Lung (tissue), 12 donors: Measurements from ENCODE around the gene SLTM. TPM values are rescaled to one million over a fixed set of nuclear protein-coding genes. Genes with fewer than 3 reads are reported as not detected.

Experiments
- ATAC-seq: fragments of 200-7000 bp; cut with Tn5 transposase; one replicate; pipeline ENCODE4 v1.9.1; 2020; ENCODE audit warnings: moderate number of reproducible peaks; ENCODE audit not compliant: insufficient read depth, low FRiP score
- DNase-seq, 3 donors: peaks; one replicate each; pipeline ENCODE4 v3.0.0-alpha.2; 2013 to 2017
- H3K27ac ChIP-seq, 2 donors: one replicate each; pipeline ENCODE4 v1.5.1; 2013; ENCODE audit warnings: mild to moderate bottlenecking in 2 of 2, moderate library complexity in 2 of 2, control low read depth in 1 of 2, inconsistent platforms in 1 of 2, low read depth in 1 of 2, low read length in 1 of 2
- H3K27me3 ChIP-seq, 3 donors: one replicate each; pipeline ENCODE4 v1.5.1; 2013; ENCODE audit warnings: low read length in 2 of 3; ENCODE audit not compliant: control insufficient read depth in 3 of 3, insufficient read depth in 3 of 3
- H3K36me3 ChIP-seq, 4 donors: one replicate each; pipeline ENCODE4 v1.5.1; 2013; ENCODE audit warnings: low read length in 4 of 4, mild to moderate bottlenecking in 1 of 4, moderate library complexity in 1 of 4; ENCODE audit not compliant: control insufficient read depth in 4 of 4, insufficient read depth in 4 of 4
- H3K4me1 ChIP-seq, 5 donors: one replicate each; pipeline ENCODE4 v1.5.1; 2013; ENCODE audit warnings: low read length in 5 of 5, mild to moderate bottlenecking in 2 of 5, moderate library complexity in 1 of 5; ENCODE audit not compliant: control insufficient read depth in 5 of 5, insufficient read depth in 5 of 5
- H3K4me3 ChIP-seq: one replicate; pipeline ENCODE4 v1.5.1; 2013; ENCODE audit warnings: mild to moderate bottlenecking, control low read depth, moderate library complexity
- H3K9ac ChIP-seq, 2 donors: one replicate each; pipeline ENCODE4 v1.5.1; 2013; ENCODE audit warnings: low read length in 2 of 2, control low read depth in 1 of 2; ENCODE audit not compliant: insufficient read depth in 1 of 2
- H3K9me3 ChIP-seq, 4 donors: one replicate each; pipeline ENCODE4 v1.5.1; 2013; ENCODE audit warnings: low read length in 3 of 4, mild to moderate bottlenecking in 1 of 4, moderate library complexity in 1 of 4; ENCODE audit not compliant: control insufficient read depth in 4 of 4, insufficient read depth in 3 of 4
- CTCF ChIP-seq: IDR thresholded peaks from 2 replicates; pipeline ENCODE4 v1.5.1; 2012; ENCODE audit warnings: mild to moderate bottlenecking; ENCODE audit errors: control extremely low read depth, extremely low read depth
- WGBS, 2 donors: extraction: QIAGEN DNeasy Blood & Tissue Kit; methylation state at CpG; one replicate each; pipeline ENCODE4 v1.1.7; 2013; 5-methylcytosine and 5-hydroxymethylcytosine counted together
- polyA plus RNA-seq, 2 donors: library from polyadenylated mRNA; stranded (reverse); fragments of 200-250 nt; gene quantifications; one replicate each; pipeline ENCODE4 v1.2.1, GENCODE V29; 2013
- total RNA-seq, 2 donors: library from RNA; depleted of rRNA in 1 of 2; stranded (reverse); fragments of >200 nt in 1 of 2; gene quantifications; one replicate each; pipeline ENCODE4 v1.2.1, GENCODE V29; 2014 to 2021
- donor health status: control.
- donor health status: control.
- donor health status: Bipolar disorder and iron deficiency.
- donor health status: healthy.
- donor health status: DM: yes; HTN: yes; CAD: no.

Gene SLTM
- total and polyA plus RNA-seq, 4 donors: 46.0 to 164 (median 67.4) TPM

- H3K9ac ChIP-seq: no peak overlapping the region
- no peak overlapping the region for H3K4me3 ChIP-seq
- H3K4me1 ChIP-seq: no peaks in the 10 kb centered on the region
- TF ChIP-seq CTCF: no peak
- no peak for ATAC-seq
- no peaks in the 10 kb centered on the region for H3K27me3 ChIP-seq
- H3K36me3 ChIP-seq: peaks cover 8 to 19% (median 17%) of the 10 kb centered on the region in 4 donors
- H3K27ac ChIP-seq: no peak overlapping the region
- peaks cover 0 to 2% (median 0%) of the 10 kb centered on the region in 4 donors for H3K9me3 ChIP-seq
- no peak for DNase-seq
Observed at GRCh38 chr15:58875343-58875742, 58.1 kb downstream of the SLTM start.

GRCh38 chr15:58873267-58873666 is 60.2 kb downstream of the SLTM start:
- Histone ChIP-seq H3K27me3 (no peaks in the 10 kb centered on the region), H3K9ac (no peak overlapping the region), H3K36me3 (peaks cover 3 to 6% (median 4%) of the 10 kb centered on the region in 4 donors), H3K4me1 (no peaks in the 10 kb centered on the region), H3K9me3 (peaks cover 0 to under 1% (median 0%) of the 10 kb centered on the region in 4 donors), H3K4me3 (no peak overlapping the region), H3K27ac (no peak overlapping the region)
- ATAC-seq (no peak), DNase-seq (no peak)
- TF ChIP-seq CTCF: no peak
- 59 to 80% methylated on average over 1 of the region's 1 CpG for WGBS, 2 donors

GRCh38 chr15:58870451-58870850 is 63.0 kb downstream of the SLTM start:
- no peak for DNase-seq
- WGBS, 2 donors: 79 to 80% methylated on average over 4 of the region's 4 CpGs

More at GRCh38 chr15:58870451-58870850, 63.0 kb downstream of the SLTM start:
- Histone ChIP-seq H3K27me3 (no peaks in the 10 kb centered on the region), H3K4me1 (no peaks in the 10 kb centered on the region), H3K9ac (no peak overlapping the region), H3K27ac (no peak overlapping the region), H3K4me3 (no peak overlapping the region), H3K36me3 (no peaks in the 10 kb centered on the region), H3K9me3 (no peaks in the 10 kb centered on the region)
- no peak for ATAC-seq
- no peak for TF ChIP-seq CTCF
